ENCODE data around the gene RTTN. TPM values are rescaled to one million over a fixed set of nuclear protein-coding genes. Genes with fewer than 3 reads are reported as not detected.

Gene RTTN
- polyA plus RNA-seq, 1 of the 3 experiments (the other 2 are of a cell fraction): 4.7 TPM

DNA sequence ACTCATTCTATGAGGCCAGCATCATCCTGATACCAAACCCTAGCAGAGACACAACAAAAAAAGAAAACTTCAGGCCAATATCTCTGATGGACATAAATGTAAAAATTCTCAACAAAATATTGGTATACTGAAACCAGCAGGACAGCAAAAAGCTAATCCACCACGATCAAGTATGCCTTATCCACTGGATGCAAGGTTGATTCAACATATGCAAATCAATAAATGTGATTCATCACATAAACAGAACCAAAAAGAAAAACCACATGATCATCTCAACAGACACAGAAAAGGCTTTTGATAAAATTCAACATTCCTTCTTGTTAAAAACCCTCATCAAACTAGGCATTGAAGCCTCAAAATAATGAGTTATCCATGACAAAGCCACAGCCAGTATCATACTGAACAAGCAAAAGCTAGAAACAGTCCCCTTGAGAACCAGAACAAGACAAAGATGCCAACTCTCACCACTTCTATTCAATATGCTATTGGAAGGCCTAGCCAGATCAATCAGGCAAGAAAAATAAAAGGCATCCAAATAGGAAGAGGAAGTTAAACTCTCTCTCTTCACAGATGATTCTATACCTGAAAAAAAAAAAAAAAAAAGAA, 45.3 kb downstream of the RTTN start:
- Histone ChIP-seq H2AFZ (ENCODE audit: low read depth) (no peak overlapping the region), H3K9ac (no peak overlapping the region), H3K27ac (ENCODE audit: low read depth in 2 of 2, low read length in 1 of 2) (no peak overlapping the region), H3K9me2 (no peaks in the 10 kb centered on the region), H3K9me3 (no peaks in the 10 kb centered on the region), H3K79me2 (ENCODE audit: insufficient read depth) (peaks cover 6% of the 10 kb centered on the region; the same call in 1 of the 2 replicates), H3K36me3 (replicated peaks in 1 of 2; ENCODE audit: control insufficient read depth in 1 of 2, insufficient read depth in 2 of 2, low read length in 1 of 2) (peaks cover 0 to 52% of the 10 kb centered on the region in 2 experiments), H3K4me2 (no peak overlapping the region), H3K4me3 (ENCODE audit: low read depth in 2 of 2, low read length in 1 of 2) (no peak overlapping the region), H4K20me1 (ENCODE audit: insufficient read depth) (no peaks in the 10 kb centered on the region), H3K4me1 (ENCODE audit: control insufficient read depth in 1 of 2, insufficient read depth in 2 of 2, low read depth in 1 of 2, low read length in 1 of 2) (no peaks in the 10 kb centered on the region), H3F3A (replicated peaks; ENCODE audit: insufficient read depth) (peaks cover 11% of the 10 kb centered on the region), H3K27me3 (ENCODE audit: insufficient read depth) (no peaks in the 10 kb centered on the region)
- ChIA-PET POLR2A (no interaction called here), CTCF (no interaction called here)
- DNase-seq: no peak
- no peak for TF ChIP-seq TAF1 (IDR thresholded peaks at IDR 0.05; ENCODE audit: borderline replicate concordance, low read depth, low read length)
- no peak for TF ChIP-seq NFIC (IDR thresholded peaks at IDR 0.05; ENCODE audit: borderline replicate concordance)
- TF ChIP-seq SIN3A (IDR thresholded peaks at IDR 0.05; ENCODE audit: borderline replicate concordance, low read depth, low read length): no peak
- TF ChIP-seq TEAD4 (IDR thresholded peaks at IDR 0.05; ENCODE audit: borderline replicate concordance, insufficient read depth): no peak
- TF ChIP-seq, protein P1, sequence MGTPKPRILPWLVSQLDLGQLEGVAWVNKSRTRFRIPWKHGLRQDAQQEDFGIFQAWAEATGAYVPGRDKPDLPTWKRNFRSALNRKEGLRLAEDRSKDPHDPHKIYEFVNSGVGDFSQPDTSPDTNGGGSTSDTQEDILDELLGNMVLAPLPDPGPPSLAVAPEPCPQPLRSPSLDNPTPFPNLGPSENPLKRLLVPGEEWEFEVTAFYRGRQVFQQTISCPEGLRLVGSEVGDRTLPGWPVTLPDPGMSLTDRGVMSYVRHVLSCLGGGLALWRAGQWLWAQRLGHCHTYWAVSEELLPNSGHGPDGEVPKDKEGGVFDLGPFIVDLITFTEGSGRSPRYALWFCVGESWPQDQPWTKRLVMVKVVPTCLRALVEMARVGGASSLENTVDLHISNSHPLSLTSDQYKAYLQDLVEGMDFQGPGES (IDR thresholded peaks at IDR 0.05; ENCODE audit: low read depth, low read length): no peak
- TF ChIP-seq GATA2 (CRISPR knock-in tag; IDR thresholded peaks at IDR 0.05): no peak
- no peak for TF ChIP-seq MEF2A (IDR thresholded peaks at IDR 0.05; ENCODE audit: borderline replicate concordance, low read depth)
- TF ChIP-seq ELF1 (IDR thresholded peaks at IDR 0.05): no peak
- no peak for TF ChIP-seq POLR2AphosphoS5 (IDR thresholded peaks at IDR 0.05; ENCODE audit: low read depth, low read length)
- no peak for TF ChIP-seq RCOR1 (IDR thresholded peaks at IDR 0.05; ENCODE audit: low read length)
- TF ChIP-seq, protein P2, sequence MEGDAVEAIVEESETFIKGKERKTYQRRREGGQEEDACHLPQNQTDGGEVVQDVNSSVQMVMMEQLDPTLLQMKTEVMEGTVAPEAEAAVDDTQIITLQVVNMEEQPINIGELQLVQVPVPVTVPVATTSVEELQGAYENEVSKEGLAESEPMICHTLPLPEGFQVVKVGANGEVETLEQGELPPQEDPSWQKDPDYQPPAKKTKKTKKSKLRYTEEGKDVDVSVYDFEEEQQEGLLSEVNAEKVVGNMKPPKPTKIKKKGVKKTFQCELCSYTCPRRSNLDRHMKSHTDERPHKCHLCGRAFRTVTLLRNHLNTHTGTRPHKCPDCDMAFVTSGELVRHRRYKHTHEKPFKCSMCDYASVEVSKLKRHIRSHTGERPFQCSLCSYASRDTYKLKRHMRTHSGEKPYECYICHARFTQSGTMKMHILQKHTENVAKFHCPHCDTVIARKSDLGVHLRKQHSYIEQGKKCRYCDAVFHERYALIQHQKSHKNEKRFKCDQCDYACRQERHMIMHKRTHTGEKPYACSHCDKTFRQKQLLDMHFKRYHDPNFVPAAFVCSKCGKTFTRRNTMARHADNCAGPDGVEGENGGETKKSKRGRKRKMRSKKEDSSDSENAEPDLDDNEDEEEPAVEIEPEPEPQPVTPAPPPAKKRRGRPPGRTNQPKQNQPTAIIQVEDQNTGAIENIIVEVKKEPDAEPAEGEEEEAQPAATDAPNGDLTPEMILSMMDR (IDR thresholded peaks at IDR 0.05): no peak
- TF ChIP-seq, protein P3, sequence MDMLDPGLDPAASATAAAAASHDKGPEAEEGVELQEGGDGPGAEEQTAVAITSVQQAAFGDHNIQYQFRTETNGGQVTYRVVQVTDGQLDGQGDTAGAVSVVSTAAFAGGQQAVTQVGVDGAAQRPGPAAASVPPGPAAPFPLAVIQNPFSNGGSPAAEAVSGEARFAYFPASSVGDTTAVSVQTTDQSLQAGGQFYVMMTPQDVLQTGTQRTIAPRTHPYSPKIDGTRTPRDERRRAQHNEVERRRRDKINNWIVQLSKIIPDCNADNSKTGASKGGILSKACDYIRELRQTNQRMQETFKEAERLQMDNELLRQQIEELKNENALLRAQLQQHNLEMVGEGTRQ (IDR thresholded peaks at IDR 0.05; ENCODE audit: borderline replicate concordance, low read depth, low read length): no peak
- WGBS (ENCODE audit: low lambda C conversion rate): 83% methylated on average over 1 of the region's 1 CpG

All from SK-N-SH (cell line).